Suprapubic skin (tissue), 4 donors: ENCODE measurements around the gene FIBP. TPM values are rescaled to one million over a fixed set of nuclear protein-coding genes. Genes with fewer than 3 reads are reported as not detected.
A peak's percentile ranks its signal among the peaks of the same experiment; 100 is the strongest.

Experiments used
- DNase-seq, 2 donors: peaks; one replicate each; pipeline ENCODE4 v3.0.0-alpha.2; 2019; ENCODE audit warnings: low spot score in 2 of 2
- H3K27ac ChIP-seq: fragments of 200-600 bp; sonication (generic); one replicate; pipeline ENCODE4 v1.5.1; 2019
- H3K27me3 ChIP-seq: fragments of 200-600 bp; sonication (generic); one replicate; pipeline ENCODE4 v1.5.1; 2019
- H3K36me3 ChIP-seq: fragments of 200-600 bp; sonication (generic); one replicate; pipeline ENCODE4 v1.5.1; 2019
- H3K4me1 ChIP-seq: fragments of 200-600 bp; sonication (generic); one replicate; pipeline ENCODE4 v1.5.1; 2019
- H3K4me3 ChIP-seq: fragments of 200-600 bp; sonication (generic); one replicate; pipeline ENCODE4 v1.5.1; 2019; ENCODE audit warnings: mild to moderate bottlenecking
- H3K9me3 ChIP-seq: fragments of 200-600 bp; sonication (generic); one replicate; pipeline ENCODE4 v1.5.1; 2019
- EP300 ChIP-seq: sonication (generic); formaldehyde crosslinking; IDR thresholded peaks from one replicate; pipeline ENCODE4 v1.6.1; 2017; ENCODE audit warnings: antibody characterized with exemption
- POLR2A ChIP-seq, 2 donors: fragments of 450-650 bp; IDR thresholded peaks; one replicate each; pipeline ENCODE4 v1.6.1; 2017; ENCODE audit warnings: antibody characterized with exemption in 2 of 2, mild to moderate bottlenecking in 2 of 2, moderate library complexity in 2 of 2
- POLR2AphosphoS5 ChIP-seq, 3 donors: sonication (generic); formaldehyde crosslinking; IDR thresholded peaks; one replicate each; pipeline ENCODE4 v1.6.1; 2017; ENCODE audit warnings: antibody characterized with exemption in 3 of 3
- WGBS: methylation state at CpG from one replicate; pipeline ENCODE4 v1.1.5; 2018; 5-methylcytosine and 5-hydroxymethylcytosine counted together
- total RNA-seq, 4 donors: library from RNA; depleted of rRNA; stranded (reverse); fragments of >200 nt; gene quantifications; one replicate each; pipeline ENCODE4 v1.1.0, GENCODE V29; 2016
- TF ChIP-seq, protein P1 (sequence below), 2 donors: fragments of 200-600 bp in 1 of 2; fragments of 450-650 bp in 1 of 2; sonication (generic) in 1 of 2; IDR thresholded peaks; one replicate each; pipeline ENCODE4 v1.5.1; 2016 to 2019; ENCODE audit warnings: antibody characterized with exemption in 2 of 2, mild to moderate bottlenecking in 1 of 2, moderate library complexity in 1 of 2

The FIBP gene
- total RNA-seq, 4 donors from 2014 or later = 46.9 to 89.3 (median 74.6) TPM

DNA sequence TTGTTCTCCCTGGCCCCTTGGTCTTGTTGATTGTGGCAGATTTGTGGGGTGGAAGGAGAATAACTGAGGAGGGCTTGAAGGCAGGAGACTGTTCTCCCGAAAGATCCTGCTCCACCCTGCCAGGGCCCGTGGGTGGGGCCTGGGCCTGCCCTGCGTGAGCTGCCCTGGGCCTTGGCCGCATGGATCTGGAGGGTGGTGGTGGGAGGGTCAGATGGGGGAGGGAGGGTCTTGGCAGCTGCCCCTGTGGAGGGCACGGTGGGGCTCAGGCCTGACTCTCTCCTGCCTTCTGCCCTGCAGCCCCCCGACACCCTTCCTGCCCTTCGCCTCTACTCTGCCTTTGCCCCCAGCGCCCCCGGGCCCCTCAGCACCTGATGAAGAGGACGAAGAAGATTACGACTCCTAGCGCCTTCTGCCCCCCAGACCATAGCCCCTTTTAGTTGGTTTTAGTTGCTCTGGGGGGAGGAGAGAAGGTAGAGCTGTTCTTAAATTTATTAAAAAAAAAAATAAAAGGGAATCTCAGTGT is 32.8 kb upstream of the FIBP start:
- H3K4me3 ChIP-seq = peak overlapping the region; percentile 90
- H3K9me3 ChIP-seq = no peaks in the 10 kb centered on the region
- WGBS = 87% methylated on average over 8 of the region's 12 CpGs
- no peak for DNase-seq
- peaks cover 22% of the 10 kb centered on the region for H3K36me3 ChIP-seq
- TF ChIP-seq POLR2AphosphoS5 (IDR thresholded peaks at IDR 0.05) (no peak), EP300 (no peak), POLR2A (IDR thresholded peaks at IDR 0.05) (no peak)
- TF ChIP-seq, protein P1, sequence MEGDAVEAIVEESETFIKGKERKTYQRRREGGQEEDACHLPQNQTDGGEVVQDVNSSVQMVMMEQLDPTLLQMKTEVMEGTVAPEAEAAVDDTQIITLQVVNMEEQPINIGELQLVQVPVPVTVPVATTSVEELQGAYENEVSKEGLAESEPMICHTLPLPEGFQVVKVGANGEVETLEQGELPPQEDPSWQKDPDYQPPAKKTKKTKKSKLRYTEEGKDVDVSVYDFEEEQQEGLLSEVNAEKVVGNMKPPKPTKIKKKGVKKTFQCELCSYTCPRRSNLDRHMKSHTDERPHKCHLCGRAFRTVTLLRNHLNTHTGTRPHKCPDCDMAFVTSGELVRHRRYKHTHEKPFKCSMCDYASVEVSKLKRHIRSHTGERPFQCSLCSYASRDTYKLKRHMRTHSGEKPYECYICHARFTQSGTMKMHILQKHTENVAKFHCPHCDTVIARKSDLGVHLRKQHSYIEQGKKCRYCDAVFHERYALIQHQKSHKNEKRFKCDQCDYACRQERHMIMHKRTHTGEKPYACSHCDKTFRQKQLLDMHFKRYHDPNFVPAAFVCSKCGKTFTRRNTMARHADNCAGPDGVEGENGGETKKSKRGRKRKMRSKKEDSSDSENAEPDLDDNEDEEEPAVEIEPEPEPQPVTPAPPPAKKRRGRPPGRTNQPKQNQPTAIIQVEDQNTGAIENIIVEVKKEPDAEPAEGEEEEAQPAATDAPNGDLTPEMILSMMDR (IDR thresholded peaks at IDR 0.05) = no peak
- H3K4me1 ChIP-seq = peaks cover 48% of the 10 kb centered on the region
- H3K27ac ChIP-seq = no peak overlapping the region
- no peaks in the 10 kb centered on the region for H3K27me3 ChIP-seq

DNA sequence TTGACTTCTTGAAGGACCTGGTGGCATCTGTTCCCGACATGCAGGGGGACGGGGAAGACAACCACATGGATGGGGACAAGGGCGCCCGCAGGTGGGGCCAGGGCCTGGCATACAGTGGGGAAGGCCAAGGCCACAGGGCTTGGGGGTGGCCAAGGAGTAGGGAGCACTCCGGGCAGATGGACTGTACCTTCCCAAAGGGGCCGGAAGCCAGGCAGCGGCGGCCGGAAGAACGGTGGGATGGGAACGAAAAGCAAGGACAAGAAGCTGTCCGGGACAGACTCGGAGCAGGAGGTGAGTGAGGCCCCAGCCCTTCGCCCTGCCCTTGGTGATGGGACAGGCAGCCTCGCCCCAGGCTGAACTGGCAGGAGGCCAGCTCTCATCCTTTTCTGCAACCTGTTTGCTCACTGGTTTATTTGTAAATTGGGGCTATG is 32.1 kb upstream of the FIBP start:
- DNase-seq = peak in 1 of 2 donors; percentile 74
- Histone ChIP-seq H3K9me3 (no peaks in the 10 kb centered on the region), H3K36me3 (peaks cover 22% of the 10 kb centered on the region), H3K27me3 (no peaks in the 10 kb centered on the region), H3K4me3 (peak overlapping the region; percentile 90), H3K4me1 (peaks cover 55% of the 10 kb centered on the region), H3K27ac (no peak overlapping the region)
- WGBS = 48% methylated on average over 6 of the region's 15 CpGs
- TF ChIP-seq EP300 = no peak
- TF ChIP-seq, protein P1 (IDR thresholded peaks at IDR 0.05) = no peak
- no peak for TF ChIP-seq POLR2AphosphoS5 (IDR thresholded peaks at IDR 0.05)
- no peak for TF ChIP-seq POLR2A (IDR thresholded peaks at IDR 0.05)

DNA sequence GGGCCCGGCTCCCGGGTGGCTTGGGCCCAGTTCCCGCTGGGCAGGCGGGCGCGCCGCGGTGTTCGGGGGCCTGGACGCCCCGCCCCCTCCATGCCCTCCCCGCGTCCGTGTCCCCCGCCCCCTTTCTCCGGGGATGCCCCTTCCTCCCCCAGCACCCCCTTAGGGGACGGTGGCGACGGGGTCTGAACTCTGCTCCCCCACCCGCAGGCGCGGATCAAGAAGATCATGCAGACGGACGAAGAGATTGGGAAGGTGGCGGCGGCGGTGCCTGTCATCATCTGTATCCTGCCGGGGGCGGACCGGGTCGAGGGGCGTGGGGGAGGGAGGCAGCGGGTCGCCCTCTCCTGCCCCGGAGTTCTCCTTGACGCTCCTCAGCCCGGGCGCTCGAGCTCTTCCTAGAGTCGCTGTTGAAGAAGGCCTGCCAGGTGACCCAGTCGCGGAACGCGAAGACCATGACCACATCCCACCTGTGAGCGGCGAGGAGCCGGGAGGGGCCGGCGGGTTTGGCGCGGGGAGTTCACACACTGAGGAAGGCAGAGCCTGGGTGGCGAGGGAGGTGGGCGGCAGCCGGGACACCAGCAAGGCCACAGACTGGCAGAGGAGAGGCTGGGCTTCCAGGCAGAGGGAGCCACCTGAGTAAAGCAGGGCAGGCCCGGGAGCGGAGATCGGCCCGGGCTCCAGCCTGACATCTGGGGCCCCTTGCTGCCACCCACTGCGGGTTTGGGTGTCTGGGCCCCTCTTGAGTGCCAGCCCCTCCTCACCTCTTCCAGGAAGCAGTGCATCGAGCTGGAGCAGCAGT is 31.5 kb upstream of the FIBP start:
- Histone ChIP-seq H3K4me3 (peak overlapping the region; percentile 90), H3K4me1 (peaks cover 62% of the 10 kb centered on the region), H3K36me3 (peaks cover 21% of the 10 kb centered on the region), H3K27ac (peak overlapping the region; percentile 98), H3K9me3 (no peaks in the 10 kb centered on the region), H3K27me3 (no peaks in the 10 kb centered on the region)
- TF ChIP-seq EP300 (no peak), POLR2A (IDR thresholded peaks at IDR 0.05) (no peak), POLR2AphosphoS5 (IDR thresholded peaks at IDR 0.05) (no peak)
- TF ChIP-seq, protein P1 (IDR thresholded peaks at IDR 0.05) = no peak
- 2% methylated on average over 19 of the region's 60 CpGs for WGBS
- peak; percentile 88 to 89 for DNase-seq

DNA sequence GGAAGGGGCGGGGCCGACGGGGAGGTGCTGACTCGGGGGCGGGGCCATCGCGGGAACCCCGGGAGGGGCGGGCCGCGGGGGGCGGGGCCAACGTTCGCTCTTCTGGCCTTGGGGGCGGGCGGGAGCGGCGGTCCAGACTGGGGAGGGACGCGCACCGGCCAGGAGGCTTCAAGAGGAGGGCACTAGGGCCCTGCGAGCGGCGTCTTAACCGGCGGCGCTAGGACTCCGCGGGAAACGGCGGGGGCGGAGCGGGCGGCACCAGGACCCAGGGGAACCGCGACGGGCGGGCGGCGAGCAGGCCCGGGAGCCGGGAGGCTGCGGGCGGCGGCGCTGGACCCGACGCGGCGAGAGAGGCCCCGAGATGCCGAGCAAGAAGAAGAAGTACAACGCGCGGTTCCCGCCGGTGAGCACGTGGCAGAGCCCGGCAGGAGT is 30.9 kb upstream of the FIBP start, which contains the start of gene DRAP1:
TSS of gene DRAP1 (plus strand) at position 286 of the 432 bp plus-strand sequence. CDS start at position 362, 76 bp downstream.
- H3K36me3 ChIP-seq = peaks cover 16% of the 10 kb centered on the region
- no peaks in the 10 kb centered on the region for H3K9me3 ChIP-seq
- peak; percentile 99 for DNase-seq
- H3K27ac ChIP-seq = peak within 1 kb of the TSS; percentile 98
- peak in 2 of 3 donors; percentile 59 to 90 for TF ChIP-seq POLR2AphosphoS5 (IDR thresholded peaks at IDR 0.05)
- no peak for TF ChIP-seq EP300
- TF ChIP-seq POLR2A (IDR thresholded peaks at IDR 0.05) = peak in 1 of 2 donors; percentile 25
- H3K27me3 ChIP-seq = no peaks in the 10 kb centered on the region
- no CpG with 5 or more reads among the region's 59 CpGs for WGBS
- peaks cover 67% of the 10 kb centered on the region for H3K4me1 ChIP-seq
- peak within 1 kb of the TSS; percentile 90 for H3K4me3 ChIP-seq

DNA sequence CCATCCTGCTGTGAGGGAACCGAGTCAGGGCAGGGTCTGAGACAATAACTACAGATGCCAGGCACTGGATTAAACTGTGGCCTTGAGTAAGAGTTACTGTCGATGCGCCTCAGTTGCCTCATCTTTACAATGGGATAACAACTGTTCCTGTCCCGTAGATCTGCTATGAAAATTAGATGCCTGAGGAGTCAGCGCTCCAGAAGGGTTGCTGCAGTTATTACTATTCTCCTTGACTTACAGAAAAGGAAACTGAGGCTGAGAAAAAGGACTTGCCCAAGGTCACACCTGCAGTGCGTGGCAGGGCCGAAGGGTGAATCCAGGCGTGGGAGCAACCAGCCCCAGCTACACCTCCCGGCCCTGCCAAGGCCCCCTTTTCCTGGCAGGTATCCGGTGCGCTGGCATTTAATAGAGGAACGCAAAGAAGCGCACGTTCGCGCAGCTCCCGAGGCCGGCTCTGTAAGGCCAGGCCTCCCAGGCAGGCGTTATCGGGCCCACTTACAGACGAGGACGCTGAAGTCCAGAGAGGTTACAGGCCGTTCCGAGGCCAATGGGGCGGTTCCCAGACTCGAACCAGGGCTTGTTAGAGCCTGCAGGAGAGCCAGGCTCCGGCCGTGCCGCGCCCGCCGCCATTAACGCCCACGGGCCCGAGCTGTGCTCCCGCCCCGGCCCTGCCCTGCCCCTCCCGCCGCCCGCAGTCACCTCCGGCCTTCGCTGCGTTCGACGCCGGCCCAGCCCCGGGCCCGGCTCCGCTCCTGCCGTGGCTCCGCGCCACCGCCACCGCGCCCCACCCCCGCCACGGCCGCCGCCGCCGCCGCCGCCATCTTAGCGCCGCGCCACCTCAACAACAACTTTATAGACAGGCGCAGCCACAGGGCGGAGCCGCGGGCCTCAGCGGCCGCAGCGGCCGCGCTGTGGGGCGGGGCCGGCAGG is 30.2 kb upstream of the FIBP start, which contains the start of gene C11orf68:
TSS of gene C11orf68 (minus strand) at position 852 of the 930 bp plus-strand sequence. CDS start at position 821, 31 bp downstream.
- peak; percentile 81 to 82 for DNase-seq

More for the DNA sequence above, 30.2 kb upstream of the FIBP start, which contains the start of gene C11orf68:
- Histone ChIP-seq H3K4me1 (peaks cover 71% of the 10 kb centered on the region), H3K4me3 (peak within 1 kb of the TSS; percentile 90), H3K36me3 (peaks cover 16% of the 10 kb centered on the region), H3K27ac (peak within 1 kb of the TSS; percentile 98), H3K27me3 (no peaks in the 10 kb centered on the region), H3K9me3 (no peaks in the 10 kb centered on the region)
- WGBS = under 1% methylated on average over 29 of the region's 77 CpGs
- TF ChIP-seq POLR2A (IDR thresholded peaks at IDR 0.05) = peak in 1 of 2 donors; percentile 47
- no peak for TF ChIP-seq POLR2AphosphoS5 (IDR thresholded peaks at IDR 0.05)
